Karpas-422 (cell line): ENCODE measurements around the gene TRIP13. TPM values are rescaled to one million over a fixed set of nuclear protein-coding genes. Genes with fewer than 3 reads are reported as not detected.

Experiments
- DNase-seq: peaks from one replicate; pipeline ENCODE4 v3.0.0-alpha.2; 2015
- H2AFZ ChIP-seq: fragments of 200-600 bp; sonication (generic); 2 replicates; pipeline ENCODE4 v1.6.1; 2014; ENCODE audit warnings: antibody characterized with exemption, low read length, mixed read lengths
- H3K27ac ChIP-seq: fragments of 200-600 bp; sonication (generic); 2 replicates; pipeline ENCODE4 v1.5.1; 2014; ENCODE audit warnings: mild to moderate bottlenecking, low read length, moderate library complexity
- H3K27me3 ChIP-seq: fragments of 200-600 bp; sonication (generic); 2 replicates; pipeline ENCODE4 v1.6.1; 2014; ENCODE audit warnings: low read length, mixed read lengths
- H3K36me3 ChIP-seq: fragments of 200-600 bp; sonication (generic); 2 replicates; pipeline ENCODE4 v1.6.1; 2014; ENCODE audit warnings: low read length, mixed read lengths; ENCODE audit not compliant: insufficient read depth
- H3K4me1 ChIP-seq: fragments of 200-600 bp; sonication (generic); 2 replicates; pipeline ENCODE4 v1.6.1; 2014; ENCODE audit warnings: mild to moderate bottlenecking, low read length, mixed read lengths
- H3K4me2 ChIP-seq: fragments of 200-600 bp; sonication (generic); 2 replicates; pipeline ENCODE4 v1.6.1; 2014; ENCODE audit warnings: low read length, low read depth, mild to moderate bottlenecking; ENCODE audit not compliant: poor library complexity, severe bottlenecking
- H3K4me3 ChIP-seq: fragments of 200-600 bp; sonication (generic); 2 replicates; pipeline ENCODE4 v1.5.1; 2014; ENCODE audit warnings: mild to moderate bottlenecking, antibody characterized with exemption, low read length, mixed read lengths
- H3K79me2 ChIP-seq: fragments of 200-600 bp; sonication (generic); 2 replicates; pipeline ENCODE4 v1.6.1; 2014; ENCODE audit warnings: mild to moderate bottlenecking, low read length, mixed read lengths
- H3K9ac ChIP-seq: fragments of 200-600 bp; sonication (generic); 2 replicates; pipeline ENCODE4 v1.6.0; 2014; ENCODE audit warnings: low read length
- H3K9me2 ChIP-seq: fragments of 200-600 bp; sonication (generic), shearing (Covaris generic); replicated peaks from 2 replicates; pipeline ENCODE4 v1.6.0; 2014; ENCODE audit warnings: mild to moderate bottlenecking, low read length, moderate library complexity; ENCODE audit not compliant: insufficient read depth
- H3K9me3 ChIP-seq: fragments of 300-700, 200-600 bp; sonication (generic); 2 replicates; pipeline ENCODE4 v1.6.1; 2014; ENCODE audit warnings: low read length, mixed read lengths
- H4K20me1 ChIP-seq: fragments of 200-600 bp; sonication (generic); 2 replicates; pipeline ENCODE4 v1.6.1; 2014; ENCODE audit warnings: mild to moderate bottlenecking, antibody characterized with exemption, low read length, low read depth; ENCODE audit not compliant: insufficient read depth
- total RNA-seq: library from RNA; depleted of rRNA; stranded (reverse); fragments of >200 nt; shearing (Covaris generic); gene quantifications from 2 replicates; pipeline ENCODE4 v1.2.3, GENCODE V29; 2014; ENCODE audit warnings: low replicate concordance

TRIP13 gene
- total RNA-seq, 1 experiment from 2014 or later: 16.3 TPM

GRCh38 chr5:859391-859790 is 33.3 kb upstream of the TRIP13 start:
- Histone ChIP-seq H2AFZ (no peak overlapping the region), H3K4me2 (no peak overlapping the region), H3K9ac (no peak overlapping the region)

GRCh38 chr5:859798-860296 is 32.8 kb upstream of the TRIP13 start:
- Histone ChIP-seq H3K27ac (no peak overlapping the region), H3K4me3 (no peak overlapping the region), H3K4me2 (no peak overlapping the region), H3K4me1 (no peaks in the 10 kb centered on the region), H3K79me2 (no peaks in the 10 kb centered on the region), H3K9me2 (no peaks in the 10 kb centered on the region), H4K20me1 (no peaks in the 10 kb centered on the region), H3K9ac (no peak overlapping the region), H3K27me3 (no peaks in the 10 kb centered on the region), H3K9me3 (no peaks in the 10 kb centered on the region), H3K36me3 (peaks cover 2% of the 10 kb centered on the region; the same call in 1 of the 2 replicates), H2AFZ (no peak overlapping the region)
- DNase-seq: no peak

More at GRCh38 chr5:859391-859790, 33.3 kb upstream of the TRIP13 start:
- no peaks in the 10 kb centered on the region for H3K27me3 ChIP-seq
- peaks cover 2% of the 10 kb centered on the region; the same call in 1 of the 2 replicates for H3K36me3 ChIP-seq
- no peaks in the 10 kb centered on the region for H3K4me1 ChIP-seq
- H3K4me3 ChIP-seq: no peak overlapping the region
- H3K9me3 ChIP-seq: no peaks in the 10 kb centered on the region
- no peaks in the 10 kb centered on the region for H3K79me2 ChIP-seq
- H4K20me1 ChIP-seq: no peaks in the 10 kb centered on the region
- no peak for DNase-seq
- no peaks in the 10 kb centered on the region for H3K9me2 ChIP-seq
- H3K27ac ChIP-seq: no peak overlapping the region

GRCh38 chr5:860506-861150 is 32.1 kb upstream of the TRIP13 start:
- Histone ChIP-seq H3K9me3 (no peaks in the 10 kb centered on the region), H3K4me2 (no peak overlapping the region), H3K27me3 (no peaks in the 10 kb centered on the region), H3K9ac (no peak overlapping the region), H3K4me1 (no peaks in the 10 kb centered on the region), H3K4me3 (no peak overlapping the region), H3K79me2 (no peaks in the 10 kb centered on the region), H3K36me3 (peaks cover 2% of the 10 kb centered on the region; the same call in 1 of the 2 replicates), H4K20me1 (no peaks in the 10 kb centered on the region), H3K9me2 (no peaks in the 10 kb centered on the region), H3K27ac (no peak overlapping the region), H2AFZ (no peak overlapping the region)
- DNase-seq: no peak

GRCh38 chr5:861442-862366 is 31.0 kb upstream of the TRIP13 start:
- Histone ChIP-seq H3K27me3 (no peaks in the 10 kb centered on the region), H3K4me2 (no peak overlapping the region), H2AFZ (no peak overlapping the region), H4K20me1 (no peaks in the 10 kb centered on the region), H3K9me2 (no peaks in the 10 kb centered on the region), H3K9ac (no peak overlapping the region), H3K27ac (no peak overlapping the region), H3K9me3 (no peaks in the 10 kb centered on the region), H3K4me3 (no peak overlapping the region), H3K79me2 (no peaks in the 10 kb centered on the region), H3K4me1 (no peaks in the 10 kb centered on the region), H3K36me3 (peaks cover 2% of the 10 kb centered on the region; the same call in 1 of the 2 replicates)
- DNase-seq: no peak

GRCh38 chr5:862367-863243 is 30.1 kb upstream of the TRIP13 start:
- peaks cover 2% of the 10 kb centered on the region; the same call in 1 of the 2 replicates for H3K36me3 ChIP-seq
- H3K9ac ChIP-seq: no peak overlapping the region
- no peaks in the 10 kb centered on the region for H3K9me3 ChIP-seq
- H4K20me1 ChIP-seq: no peaks in the 10 kb centered on the region
- H3K9me2 ChIP-seq: no peaks in the 10 kb centered on the region
- H3K4me3 ChIP-seq: no peak overlapping the region
- no peak overlapping the region for H3K27ac ChIP-seq
- no peaks in the 10 kb centered on the region for H3K79me2 ChIP-seq
- no peak for DNase-seq
- no peaks in the 10 kb centered on the region for H3K27me3 ChIP-seq
- no peak overlapping the region for H2AFZ ChIP-seq
- no peak overlapping the region for H3K4me2 ChIP-seq
- H3K4me1 ChIP-seq: no peaks in the 10 kb centered on the region

- no peak overlapping the region for H3K4me2 ChIP-seq
- H4K20me1 ChIP-seq: no peaks in the 10 kb centered on the region
- no peaks in the 10 kb centered on the region for H3K9me2 ChIP-seq
- no peaks in the 10 kb centered on the region for H3K27me3 ChIP-seq
- no peak for DNase-seq
- H3K9me3 ChIP-seq: no peaks in the 10 kb centered on the region
- no peak overlapping the region for H3K4me3 ChIP-seq
- no peaks in the 10 kb centered on the region for H3K79me2 ChIP-seq
- no peak overlapping the region for H3K9ac ChIP-seq
- peaks cover 3% of the 10 kb centered on the region; the same call in 1 of the 2 replicates for H3K36me3 ChIP-seq
- no peak overlapping the region for H2AFZ ChIP-seq
- H3K27ac ChIP-seq: no peak overlapping the region
- H3K4me1 ChIP-seq: no peaks in the 10 kb centered on the region
Observed at GRCh38 chr5:863244-863805, 29.4 kb upstream of the TRIP13 start.

- no peaks in the 10 kb centered on the region for H3K9me3 ChIP-seq
- no peak overlapping the region for H3K27ac ChIP-seq
- no peak for DNase-seq
- no peaks in the 10 kb centered on the region for H3K27me3 ChIP-seq
- no peak overlapping the region for H2AFZ ChIP-seq
- H3K9ac ChIP-seq: no peak overlapping the region
- no peak overlapping the region for H3K4me3 ChIP-seq
- no peak overlapping the region for H3K4me2 ChIP-seq
- H3K36me3 ChIP-seq: peaks cover 12% of the 10 kb centered on the region; the same call in 1 of the 2 replicates
- H3K9me2 ChIP-seq: no peaks in the 10 kb centered on the region
- no peaks in the 10 kb centered on the region for H3K4me1 ChIP-seq
- no peaks in the 10 kb centered on the region for H3K79me2 ChIP-seq
- H4K20me1 ChIP-seq: no peaks in the 10 kb centered on the region
Observed at GRCh38 chr5:864492-865167, 28.1 kb upstream of the TRIP13 start.
